NK-92 treated with Interleukin-12 subunit alpha and Interleukin-12 subunit beta, amount 100 ng/mL, for 24 hours (cell line): ENCODE data around the gene HMX1.

Source experiments
- DNase-seq: peaks from one replicate; lab custom pipeline; 2025; lab: John Stamatoyannopoulos, UW

HMX1 gene

GRCh38 chr4:8868321-8869001 is 3.2 kb downstream of the HMX1 start:
- no peak for DNase-seq

- DNase-seq, result no peak
Measured at GRCh38 chr4:8867624-8868320, 3.9 kb downstream of the HMX1 start.

DNA sequence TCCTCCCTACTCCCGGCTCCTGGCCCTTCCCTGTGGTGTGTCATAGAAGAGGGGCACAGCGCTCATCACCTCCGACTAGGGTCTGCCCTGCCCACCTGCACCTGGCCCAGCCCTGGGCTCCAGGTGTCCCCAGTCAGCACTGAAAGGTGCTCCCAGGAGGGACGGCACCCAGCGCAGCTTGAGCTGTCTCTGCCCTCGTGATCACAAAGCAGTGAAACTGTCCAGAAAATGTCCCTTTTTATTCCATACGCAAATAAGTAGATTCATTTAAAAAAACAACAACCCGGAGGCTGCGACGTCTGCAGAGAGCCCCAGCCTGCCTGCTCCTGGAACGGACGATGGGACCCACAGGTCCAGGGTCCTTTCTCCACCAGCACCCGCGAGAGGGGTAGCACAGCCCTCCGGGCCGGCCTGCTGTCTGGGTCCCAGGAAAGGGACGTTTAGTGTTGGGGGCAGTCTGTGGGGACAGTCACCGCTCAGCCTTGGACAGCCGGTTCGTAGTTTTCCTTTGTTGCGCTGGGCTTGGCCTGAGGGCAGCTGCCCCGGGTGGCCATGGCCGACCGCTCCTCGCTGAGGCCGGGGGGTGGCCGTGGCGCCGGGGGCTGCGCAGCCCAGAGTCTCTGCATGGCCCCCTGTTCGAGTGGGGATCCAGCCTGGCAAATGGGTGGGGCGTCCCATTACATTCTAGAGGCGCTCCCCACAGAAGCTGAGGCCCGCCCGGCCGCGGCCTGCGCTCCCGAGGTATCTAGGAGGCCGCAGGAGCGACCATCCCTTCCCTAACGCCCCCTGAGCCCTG is 4.6 kb downstream of the HMX1 start:
- DNase-seq, result no peak

DNA sequence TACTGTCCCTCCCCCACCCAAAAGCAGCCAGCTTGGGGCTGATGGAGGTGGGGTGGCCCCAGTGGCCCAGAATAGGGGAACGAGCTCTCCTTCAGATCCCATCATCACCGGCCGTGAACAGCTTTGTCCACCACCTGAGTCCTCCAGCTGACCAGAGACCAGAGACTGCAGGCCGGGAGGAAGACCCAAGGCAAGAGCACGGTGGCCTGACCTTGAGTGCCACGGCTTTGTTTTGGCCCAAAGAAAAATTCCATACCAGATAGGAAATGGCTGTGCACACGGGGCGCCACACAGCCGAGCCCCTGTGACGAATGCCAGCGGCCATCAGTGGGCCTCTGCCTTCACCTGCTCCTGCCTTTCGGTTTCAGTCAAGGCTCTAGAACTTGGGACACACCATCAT is 5.2 kb downstream of the HMX1 start:
- DNase-seq, result no peak

DNA sequence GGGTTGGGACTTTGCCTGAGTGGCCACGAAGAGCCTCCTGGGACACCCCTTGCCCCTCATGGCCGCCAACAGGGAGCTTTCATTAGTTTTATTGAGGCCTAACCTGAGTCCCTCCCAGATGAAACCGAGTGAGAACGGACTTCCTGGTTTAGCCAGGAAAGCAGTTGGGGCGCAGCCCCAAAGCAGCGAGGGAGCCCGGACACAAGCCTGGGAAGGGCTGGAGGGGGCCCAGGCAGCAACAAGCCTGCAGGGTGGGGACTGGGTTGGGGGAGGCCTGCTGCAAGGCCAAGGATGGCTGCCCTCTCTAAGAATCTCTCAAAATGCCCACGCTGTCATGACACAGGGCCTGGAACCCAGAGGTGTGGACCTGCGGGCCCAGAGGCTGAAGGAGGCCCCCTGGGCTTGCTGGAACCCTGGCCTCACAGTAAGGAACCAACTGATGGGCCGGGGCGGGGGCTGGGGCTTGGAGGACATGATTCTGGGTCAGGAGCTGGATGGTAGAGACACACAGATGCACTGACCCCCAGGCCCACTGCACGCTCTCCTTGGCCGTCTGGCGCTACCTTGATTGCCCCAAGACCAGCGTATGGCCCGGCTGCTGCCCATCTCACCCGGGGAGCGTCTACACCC is 5.8 kb downstream of the HMX1 start:
- DNase-seq, result no peak

- DNase-seq, result no peak
Measured at GRCh38 chr4:8864912-8865680, 6.5 kb downstream of the HMX1 start.

- no peak for DNase-seq
Measured at GRCh38 chr4:8863686-8864682, 7.7 kb downstream of the HMX1 start.

GRCh38 chr4:8862800-8863685 is 8.6 kb downstream of the HMX1 start:
- no peak for DNase-seq

GRCh38 chr4:8862334-8862733 is 9.3 kb downstream of the HMX1 start:
- DNase-seq, result no peak

GRCh38 chr4:8861576-8862295 is 9.9 kb downstream of the HMX1 start:
- DNase-seq, result no peak

DNA sequence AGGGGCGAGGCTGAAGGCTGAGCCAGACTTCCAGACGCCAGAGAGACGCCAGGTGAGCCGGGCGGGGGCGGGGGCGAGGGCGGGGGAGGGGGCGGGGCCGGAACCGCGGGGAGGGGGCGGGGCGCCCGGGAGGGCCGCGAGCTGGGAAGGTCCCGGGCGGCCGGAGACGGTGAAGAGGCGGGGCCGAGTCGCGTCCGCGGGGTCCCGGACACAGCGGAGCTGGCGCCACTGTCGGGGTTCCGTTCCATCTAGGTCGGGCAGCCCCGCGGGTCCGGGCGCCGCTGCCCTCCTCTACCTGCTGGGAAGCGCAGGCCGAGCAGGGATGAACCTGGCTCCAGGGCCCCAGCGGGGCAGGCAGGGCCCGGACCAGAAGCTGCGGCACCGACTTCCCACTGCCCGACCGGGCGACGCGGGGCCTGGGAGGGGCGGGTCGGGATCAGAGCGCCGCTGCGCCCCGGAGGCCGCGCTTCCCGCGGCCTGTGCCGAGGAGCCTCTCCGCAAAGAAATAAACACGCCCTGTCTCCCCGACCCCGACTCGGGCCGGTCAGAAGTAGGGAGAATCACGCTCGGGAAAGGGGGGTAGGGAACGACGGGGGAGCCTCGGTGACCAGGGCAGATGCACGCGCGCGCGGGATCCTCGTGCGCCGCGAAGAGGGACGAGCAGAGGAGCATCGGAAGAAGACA is 10.6 kb downstream of the HMX1 start:
- DNase-seq, result no peak

DNA sequence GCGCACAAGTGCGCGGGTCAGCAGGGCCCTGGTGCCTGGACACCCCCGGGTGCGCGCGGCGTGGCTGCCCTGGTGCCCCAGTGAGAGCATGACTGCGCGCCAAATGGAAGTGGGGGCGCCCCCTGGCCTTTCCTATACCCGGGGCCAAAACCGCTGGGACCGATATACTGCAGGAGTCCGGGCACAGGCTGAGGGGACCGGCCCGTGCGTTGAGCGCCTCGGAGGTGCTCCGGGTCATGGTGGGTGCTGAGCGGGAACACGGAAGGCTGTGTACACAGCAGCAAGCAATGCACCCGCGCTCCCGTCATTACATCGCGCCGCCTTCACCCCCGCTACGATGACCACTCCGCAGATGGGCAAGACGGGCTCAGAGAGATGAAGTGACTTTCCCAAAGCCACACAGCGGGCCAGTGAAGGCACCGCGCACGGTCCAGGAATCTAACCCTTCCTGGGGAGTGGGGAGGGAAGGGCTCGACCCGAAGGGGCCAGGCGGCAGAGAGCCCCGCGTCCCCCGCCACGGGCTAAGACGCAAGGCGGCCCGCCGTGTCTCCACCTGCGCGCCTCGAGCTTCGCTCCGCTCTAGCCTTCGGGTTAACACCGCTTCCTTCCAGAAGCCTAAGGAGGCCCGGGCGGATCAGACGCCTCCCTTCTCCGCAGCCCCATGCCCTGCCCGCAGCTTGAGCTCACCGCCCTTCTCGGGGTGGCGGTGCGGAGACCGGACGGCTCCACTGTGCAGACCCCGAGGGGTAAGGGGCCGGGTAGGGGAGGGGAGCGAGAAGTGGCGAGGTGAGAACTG is 11.3 kb downstream of the HMX1 start:
- no peak for DNase-seq

DNA sequence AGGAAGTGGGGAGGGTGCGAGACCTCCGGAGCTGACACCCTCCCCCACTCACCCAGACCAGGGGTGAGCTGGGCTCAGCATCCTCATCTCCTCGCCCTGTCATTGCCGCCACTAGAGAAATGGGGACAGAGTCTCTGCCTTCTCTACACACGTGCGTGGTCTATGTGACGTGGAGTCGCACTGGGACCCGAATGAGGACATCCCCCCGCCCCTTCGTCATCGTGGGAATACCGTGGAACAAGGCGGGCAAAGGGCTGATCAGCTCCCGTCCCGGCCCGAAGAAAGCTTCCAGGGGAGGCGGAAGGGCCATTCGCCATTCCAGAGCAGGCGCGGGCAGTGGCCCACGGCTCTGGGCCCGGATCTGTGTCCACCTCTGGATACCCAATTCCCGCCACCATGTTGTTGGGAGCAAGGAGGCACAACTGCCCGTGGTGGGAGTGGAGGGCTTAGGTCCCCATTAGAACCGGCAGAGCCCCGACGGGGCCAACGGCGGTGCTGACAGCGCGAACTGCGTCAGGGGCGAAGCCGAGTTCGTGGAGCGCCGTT is 12.0 kb downstream of the HMX1 start:
- no peak for DNase-seq

DNA sequence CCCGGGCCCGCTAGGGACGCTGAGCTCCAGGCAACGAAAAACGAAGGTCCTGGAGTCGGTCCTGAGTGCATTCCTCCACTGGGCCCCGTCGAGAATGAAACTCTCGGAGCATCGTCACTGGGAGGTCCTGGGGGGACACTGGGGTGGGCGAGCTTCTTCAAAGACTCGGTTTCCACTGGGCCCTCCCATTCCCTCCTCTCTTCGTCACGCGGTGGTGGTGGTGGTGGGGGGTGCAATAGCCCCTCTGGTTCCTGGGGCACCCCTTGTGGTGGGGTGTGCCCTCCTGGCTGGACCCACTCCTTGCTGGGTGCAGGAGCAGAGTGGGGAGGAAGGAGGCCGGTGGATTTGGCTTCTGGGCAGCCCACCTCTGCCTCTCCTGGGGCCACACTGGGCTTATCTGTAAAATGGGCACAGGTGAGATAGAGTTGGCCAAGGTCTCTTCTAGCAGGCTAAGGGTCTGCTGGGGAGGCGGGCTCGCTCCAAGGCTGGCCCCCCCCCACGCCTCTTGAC is 12.9 kb downstream of the HMX1 start:
- DNase-seq, result no peak

DNA sequence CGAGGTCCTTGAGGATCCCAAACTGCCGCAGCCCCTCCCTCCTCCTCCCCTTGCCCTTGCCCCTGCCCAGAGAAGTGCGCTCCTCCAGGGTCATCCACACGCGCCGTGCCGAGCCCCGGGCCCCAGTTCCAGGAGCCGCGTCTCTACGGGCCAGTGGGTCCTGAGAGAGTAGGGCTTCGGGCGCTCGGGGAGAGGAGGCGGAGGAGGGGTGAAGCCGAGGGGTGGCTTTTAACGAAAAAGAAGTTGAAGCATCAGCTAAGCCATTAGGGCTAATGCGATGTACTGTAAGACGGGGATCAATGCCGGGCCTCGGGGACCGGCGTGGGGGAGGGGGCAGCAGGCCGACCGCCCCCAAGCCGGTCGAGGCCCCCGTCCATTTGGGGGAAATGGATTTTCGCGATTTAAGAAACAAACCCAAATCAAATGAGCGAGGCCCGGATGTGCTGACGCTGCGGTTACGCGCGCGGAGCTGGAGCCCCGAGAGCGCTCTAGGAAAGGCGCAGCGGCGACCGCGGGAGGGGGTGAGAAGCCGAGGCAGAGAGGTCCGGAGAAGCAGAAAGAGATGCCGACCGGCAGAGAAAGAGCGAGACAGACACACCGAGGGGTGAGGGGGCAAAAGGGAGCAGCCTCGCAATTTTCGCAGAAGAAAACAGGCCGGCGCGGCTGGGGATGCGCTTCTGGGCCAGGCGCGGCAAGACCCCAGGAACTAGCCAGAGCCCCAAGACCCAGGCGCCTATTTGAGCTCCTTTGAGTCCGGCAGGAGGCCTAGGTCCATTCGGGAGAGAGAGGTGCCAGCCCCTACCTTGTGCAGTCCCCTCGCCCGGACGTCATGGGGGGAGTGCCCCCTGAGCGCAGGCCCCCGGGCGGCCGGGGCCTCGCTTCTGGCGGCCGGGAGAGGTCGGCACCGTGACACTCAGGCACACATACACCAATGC is 13.6 kb downstream of the HMX1 start:
- DNase-seq, result no peak
